NOMO-1 (cell line): ENCODE results near the gene CA11.
"Not testable (repeated sequence)": the region's sequence is repeated elsewhere in the genome, so short reads cannot be mapped to it uniquely, and the experiment has no call there.

Experiments
- DNase-seq, 2 experiments: peaks; one replicate each; lab custom pipeline; 2025; ENCODE audit not compliant: unreplicated experiment in 2 of 2; lab: John Stamatoyannopoulos, UW

Gene CA11

DNA sequence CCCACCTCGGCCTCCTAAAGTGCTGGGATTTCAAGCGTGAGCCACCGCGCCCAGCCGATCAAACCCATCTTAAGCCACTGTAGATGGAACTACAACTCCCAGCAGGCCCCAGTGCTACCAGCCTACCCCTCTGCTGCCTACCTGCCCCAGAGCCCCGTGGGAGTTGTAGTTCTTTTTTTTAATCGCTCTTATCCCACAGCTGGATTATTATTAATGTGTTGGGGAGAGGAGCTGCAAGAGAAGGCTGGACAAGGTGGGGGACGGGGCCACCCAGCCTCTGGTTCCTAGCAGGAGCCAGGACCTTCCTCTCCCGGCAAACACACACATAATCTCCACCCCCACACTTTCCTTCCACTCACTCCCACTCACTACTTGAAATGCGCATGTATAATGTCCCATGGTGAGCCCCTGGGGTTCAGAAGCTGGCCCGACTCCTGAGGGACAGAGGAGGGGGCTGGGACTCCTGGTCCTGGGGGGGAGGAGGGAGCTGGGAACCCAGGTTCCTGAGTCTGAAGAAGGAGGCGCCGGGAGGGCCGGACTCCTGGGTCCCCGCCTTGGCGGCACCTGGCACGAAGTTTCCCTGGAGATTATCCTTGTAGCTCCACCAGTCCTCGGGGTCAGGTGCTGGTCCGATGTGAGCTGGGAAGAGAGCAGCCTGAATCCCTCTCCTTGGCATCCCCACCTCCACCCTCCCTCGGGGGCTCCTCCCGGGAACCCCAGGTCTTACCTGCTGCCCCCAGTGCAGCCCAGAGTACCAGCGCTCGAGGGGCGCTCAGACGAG, 958 bp downstream of the CA11 start:
- DNase-seq, result peak; percentile 67 to 71

GRCh38 chr19:48644355-48644754, 1.6 kb downstream of the CA11 start:
- DNase-seq, result no peak

DNA sequence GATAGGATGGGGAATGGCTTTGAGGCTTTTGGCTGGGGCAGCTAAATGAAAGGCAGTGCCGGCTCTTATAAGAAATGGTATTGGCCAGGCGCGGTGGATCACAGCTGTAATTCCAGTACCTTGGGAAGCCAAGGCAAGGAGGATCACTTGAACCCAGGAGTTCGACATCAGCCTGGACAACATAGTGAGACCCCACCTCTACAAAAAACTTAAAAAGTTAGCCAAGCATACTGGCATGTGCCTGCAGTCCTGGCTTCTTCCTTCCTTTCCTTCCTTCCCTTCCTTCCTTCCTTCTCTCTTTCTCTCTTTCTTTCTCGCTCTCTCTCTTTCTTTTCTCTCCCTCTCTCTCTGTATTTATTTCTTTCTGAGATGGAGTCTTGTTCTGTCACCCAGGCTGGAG, 3.1 kb downstream of the CA11 start:
- DNase-seq, result no peak

DNA sequence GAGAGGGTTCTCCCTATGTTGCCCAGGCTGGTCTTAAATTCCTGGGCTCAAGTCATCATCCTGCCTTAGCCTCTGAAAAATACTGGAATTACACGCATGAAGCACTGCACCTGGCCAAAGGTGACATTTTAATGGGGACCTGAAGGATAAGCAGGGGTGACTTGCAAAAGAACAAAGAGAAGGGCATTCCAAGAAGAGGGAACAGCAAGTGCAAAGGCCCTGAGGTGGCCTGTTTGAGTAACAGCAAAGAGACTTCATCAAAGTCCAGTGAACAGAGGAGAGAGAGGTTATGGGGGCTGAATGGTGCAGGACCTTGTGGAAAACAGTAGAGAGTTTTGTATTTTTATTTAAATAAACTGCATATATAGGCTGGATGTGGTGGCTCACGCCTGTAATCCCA, 4.1 kb downstream of the CA11 start:
- DNase-seq, result no peak

GRCh38 chr19:48639483-48640375, 6.3 kb downstream of the CA11 start:
- no peak for DNase-seq

- DNase-seq, result no peak
Measured at GRCh38 chr19:48638831-48639381, 7.1 kb downstream of the CA11 start.

GRCh38 chr19:48637948-48638830, 7.8 kb downstream of the CA11 start:
- peak; percentile 85 to 89 for DNase-seq

GRCh38 chr19:48637449-48637947, 8.5 kb downstream of the CA11 start:
- DNase-seq, result peak; percentile 99 to 100

GRCh38 chr19:48636859-48637448, 9.0 kb downstream of the CA11 start, which contains the start of gene DBP:
Gene DBP (minus strand): TSS chr19:48637379. CDS start chr19:48636994, 385 bp downstream.
- peak in 1 of 2 experiments; percentile 69 for DNase-seq

DNA sequence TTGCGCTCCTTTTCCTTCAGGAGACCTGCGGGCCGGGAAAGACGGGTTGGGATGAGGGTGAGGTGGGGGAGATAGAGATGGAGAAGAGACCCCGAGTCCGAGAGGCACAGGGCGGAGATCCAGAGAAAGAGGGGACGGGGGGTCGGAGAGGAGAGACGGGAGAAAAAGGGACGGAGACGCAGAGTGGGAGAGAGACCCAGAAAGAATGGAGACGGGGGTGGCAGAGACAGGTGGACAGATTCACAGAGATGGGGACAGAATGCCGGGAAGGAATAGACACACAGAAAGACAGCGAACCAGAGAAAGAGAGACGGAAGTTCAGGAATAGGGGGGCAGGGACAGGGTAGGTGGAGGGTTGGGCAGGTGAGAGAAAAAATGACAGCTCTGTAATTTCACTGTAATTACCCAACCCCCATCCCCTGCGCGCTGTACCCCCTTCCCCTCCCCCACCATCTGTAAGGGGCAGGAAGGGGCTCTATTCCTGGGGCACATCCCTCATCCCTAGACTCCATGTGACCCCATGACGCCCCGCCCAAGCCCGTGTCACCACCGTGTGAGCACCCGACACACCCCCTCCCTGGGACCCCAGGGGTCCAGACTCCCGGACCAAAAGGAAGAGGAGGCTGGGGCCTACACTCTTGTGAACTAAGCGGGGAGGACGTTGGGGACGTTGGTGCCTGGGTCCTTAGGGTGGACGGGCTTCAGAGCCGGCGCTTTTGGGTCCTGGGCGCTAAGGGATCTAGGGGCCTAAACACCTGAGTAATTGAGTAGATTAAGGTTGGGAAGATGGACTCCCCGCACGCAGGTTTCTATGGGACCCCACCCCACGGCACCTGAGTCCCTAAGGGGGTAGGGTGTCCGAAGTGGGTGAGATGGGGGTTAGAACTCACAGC, 9.8 kb downstream of the CA11 start:
- no peak for DNase-seq

GRCh38 chr19:48635263-48635965, 10.6 kb downstream of the CA11 start:
- DNase-seq, result peak; percentile 23 to 50

DNA sequence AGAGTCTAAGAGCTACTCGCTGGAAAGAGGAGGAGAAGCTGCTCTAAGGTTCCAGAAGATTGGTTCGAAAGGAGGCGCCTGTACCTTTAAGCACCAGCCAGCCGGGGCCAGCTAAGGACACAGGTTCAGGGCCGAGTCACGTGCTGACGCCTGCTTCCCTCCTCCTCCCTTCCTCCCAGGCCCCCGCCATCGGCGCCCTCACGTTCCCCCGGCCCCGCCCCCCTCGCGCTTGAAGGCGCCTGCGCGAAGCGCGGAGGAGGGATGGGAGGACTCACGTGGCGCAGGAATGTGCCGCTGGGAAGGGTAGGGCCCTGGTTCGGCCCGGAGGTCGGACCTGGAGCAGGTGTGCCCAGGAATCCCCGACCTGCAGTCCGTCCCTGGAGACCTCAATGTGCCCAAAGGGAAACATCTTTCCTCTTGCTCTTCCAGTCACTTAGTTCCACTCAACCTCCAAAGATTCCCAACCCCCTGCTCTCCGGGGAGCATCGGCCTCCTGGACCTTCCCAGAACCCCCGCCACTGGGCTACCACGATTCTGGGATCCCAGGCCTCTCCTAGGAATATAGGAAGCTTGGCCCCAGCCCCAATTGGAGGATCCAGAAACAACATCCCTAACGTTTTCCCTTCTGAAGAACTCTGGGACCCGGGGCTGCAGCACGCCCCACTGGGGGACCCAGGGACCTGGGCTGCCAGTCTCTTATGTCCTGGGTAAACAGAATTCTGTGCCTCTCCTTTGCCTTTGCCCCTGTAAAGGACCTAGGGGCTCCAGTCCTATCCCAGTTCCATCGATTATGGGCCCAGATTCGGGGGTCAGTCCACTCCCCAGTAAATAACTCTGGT, 11.3 kb downstream of the CA11 start:
- DNase-seq, result peak; percentile 95 to 96

GRCh38 chr19:48634036-48634342, 12.0 kb downstream of the CA11 start:
- DNase-seq, result no peak

DNA sequence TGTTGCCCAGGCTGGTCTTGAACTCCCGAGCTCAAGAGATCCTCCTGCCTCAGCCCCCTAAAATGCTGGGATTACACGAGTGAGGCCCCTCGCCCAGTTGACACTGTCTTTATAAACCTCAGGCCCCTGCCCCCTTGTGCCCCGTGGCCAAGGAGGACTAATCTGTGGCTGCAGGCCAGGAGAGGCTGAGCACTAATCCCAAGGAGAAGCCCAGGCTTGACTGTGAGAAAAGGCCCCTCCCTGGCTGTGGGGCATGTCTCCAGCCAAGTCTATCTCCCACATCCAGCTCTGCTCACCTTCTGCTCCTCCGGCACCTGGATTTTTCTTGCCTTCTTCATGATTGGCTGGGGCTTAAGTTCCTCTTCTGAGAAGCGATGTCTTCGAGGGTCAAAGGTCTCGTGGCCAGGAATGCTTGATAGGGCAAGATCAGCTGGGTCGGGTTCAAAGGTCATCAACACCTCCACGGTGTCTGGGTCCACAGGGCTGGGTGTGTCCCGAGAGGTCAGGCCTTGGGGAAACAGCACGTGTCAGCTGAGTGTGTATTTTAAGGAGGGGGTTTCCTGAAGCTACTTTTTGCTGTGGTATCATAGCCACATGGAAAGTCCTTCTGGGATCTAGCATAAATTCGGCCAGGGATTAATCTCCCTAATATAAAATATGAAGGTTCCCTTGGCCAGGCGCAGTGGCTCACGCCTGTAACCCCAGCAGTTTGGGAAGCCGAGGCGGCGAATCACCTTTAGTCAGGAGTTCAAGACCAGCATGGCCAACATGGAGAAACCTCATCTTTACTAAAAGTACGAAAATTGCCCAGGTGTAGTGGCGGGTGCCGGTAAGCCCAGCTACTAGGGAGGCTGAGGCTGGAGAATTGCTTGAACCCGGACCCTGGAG, 12.6 kb downstream of the CA11 start:
- DNase-seq, result no peak

DNA sequence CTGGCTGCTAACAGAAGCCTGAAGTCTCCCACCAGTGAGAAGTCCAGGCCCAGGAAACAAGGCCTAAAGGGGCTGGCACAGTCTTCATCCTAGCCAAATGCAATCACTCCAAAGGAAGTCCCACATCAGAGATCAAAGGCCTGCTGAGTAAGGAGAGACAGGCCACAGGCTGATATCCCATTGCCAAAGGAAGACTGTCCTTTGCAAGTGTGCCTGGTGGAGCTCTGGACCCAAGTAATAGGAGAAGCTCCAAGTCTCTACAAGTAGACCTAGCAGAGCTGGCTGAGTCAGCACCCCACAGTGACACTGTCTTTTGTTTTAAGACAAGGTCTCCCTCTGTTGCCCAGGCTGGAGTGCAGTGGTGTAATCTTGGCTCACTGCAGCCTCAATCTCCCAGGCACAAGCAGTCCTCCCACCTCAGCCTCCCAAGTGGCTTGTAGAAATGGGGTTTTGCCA, 13.3 kb downstream of the CA11 start:
- DNase-seq, result no peak

DNA sequence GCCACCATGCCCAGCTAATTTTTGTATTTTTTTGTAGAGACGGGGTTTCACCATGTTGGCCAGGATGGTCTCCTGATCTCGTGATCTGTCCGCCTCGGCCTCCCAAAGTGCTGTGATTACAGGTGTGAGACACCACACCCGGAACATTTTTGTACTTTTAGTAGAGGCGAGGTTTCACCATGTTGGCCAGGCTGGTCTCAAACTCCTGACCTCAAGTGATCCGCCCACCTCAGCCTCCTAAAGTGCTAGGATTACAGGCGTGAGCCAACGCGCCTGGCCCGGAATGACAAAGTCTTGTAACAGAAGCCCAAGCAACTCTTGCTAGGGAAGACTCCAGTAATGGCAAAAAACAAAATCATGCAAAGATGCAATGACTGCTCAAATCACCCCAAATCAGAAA, 13.7 kb downstream of the CA11 start:
- not testable (repeated sequence) for DNase-seq
